ENCODE measurements around the gene TNMD. TPM values are rescaled to one million over a fixed set of nuclear protein-coding genes. Genes with fewer than 3 reads are reported as not detected.

Gene TNMD
- total RNA-seq, 3 donors from 2014 or later, result 0.60 to 1.5 (median 0.77) TPM

DNA sequence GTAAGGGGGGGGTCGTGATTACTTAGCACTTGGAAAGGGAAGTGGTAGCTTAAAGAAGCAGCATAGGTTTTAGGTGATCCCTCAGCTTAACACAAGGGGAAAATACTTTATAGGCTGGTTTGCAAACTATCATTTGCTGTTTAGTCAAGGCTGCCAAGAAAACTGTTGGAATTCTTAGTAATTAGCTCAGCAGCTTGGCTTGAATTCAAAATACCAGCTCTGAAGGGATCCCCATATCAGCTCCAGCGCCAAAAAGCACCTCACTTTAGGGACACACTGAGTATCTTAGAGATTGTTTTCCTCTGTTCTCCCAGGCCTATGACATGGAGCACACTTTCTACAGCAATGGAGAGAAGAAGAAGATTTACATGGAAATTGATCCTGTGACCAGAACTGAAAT is 8.8 kb downstream of the TNMD start:
- Histone ChIP-seq H3K4me3 (no peak overlapping the region), H3K4me1 (ENCODE audit: low read depth) (no peaks in the 10 kb centered on the region), H3K9me3 (no peaks in the 10 kb centered on the region), H3K36me3 (ENCODE audit: low read depth) (no peaks in the 10 kb centered on the region)
- DNase-seq (no peak), ATAC-seq (no peak)
- TF ChIP-seq, protein P1, sequence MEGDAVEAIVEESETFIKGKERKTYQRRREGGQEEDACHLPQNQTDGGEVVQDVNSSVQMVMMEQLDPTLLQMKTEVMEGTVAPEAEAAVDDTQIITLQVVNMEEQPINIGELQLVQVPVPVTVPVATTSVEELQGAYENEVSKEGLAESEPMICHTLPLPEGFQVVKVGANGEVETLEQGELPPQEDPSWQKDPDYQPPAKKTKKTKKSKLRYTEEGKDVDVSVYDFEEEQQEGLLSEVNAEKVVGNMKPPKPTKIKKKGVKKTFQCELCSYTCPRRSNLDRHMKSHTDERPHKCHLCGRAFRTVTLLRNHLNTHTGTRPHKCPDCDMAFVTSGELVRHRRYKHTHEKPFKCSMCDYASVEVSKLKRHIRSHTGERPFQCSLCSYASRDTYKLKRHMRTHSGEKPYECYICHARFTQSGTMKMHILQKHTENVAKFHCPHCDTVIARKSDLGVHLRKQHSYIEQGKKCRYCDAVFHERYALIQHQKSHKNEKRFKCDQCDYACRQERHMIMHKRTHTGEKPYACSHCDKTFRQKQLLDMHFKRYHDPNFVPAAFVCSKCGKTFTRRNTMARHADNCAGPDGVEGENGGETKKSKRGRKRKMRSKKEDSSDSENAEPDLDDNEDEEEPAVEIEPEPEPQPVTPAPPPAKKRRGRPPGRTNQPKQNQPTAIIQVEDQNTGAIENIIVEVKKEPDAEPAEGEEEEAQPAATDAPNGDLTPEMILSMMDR (IDR thresholded peaks at IDR 0.05), result no peak
- intact Hi-C loops (cut with DNase I, micrococcal nuclease), result no loop called here

GRCh38 chrX:100596601-100597000 is 11.9 kb downstream of the TNMD start:
- Histone ChIP-seq H3K9me3 (no peaks in the 10 kb centered on the region), H3K36me3 (ENCODE audit: low read depth) (no peaks in the 10 kb centered on the region), H3K4me1 (ENCODE audit: low read depth) (no peaks in the 10 kb centered on the region), H3K4me3 (no peak overlapping the region)
- TF ChIP-seq, protein P1 (IDR thresholded peaks at IDR 0.05), result no peak
- intact Hi-C loops (cut with DNase I, micrococcal nuclease), result no loop called here
- DNase-seq (no peak), ATAC-seq (no peak)

- Histone ChIP-seq H3K9me3 (no peaks in the 10 kb centered on the region), H3K4me1 (ENCODE audit: low read depth) (no peaks in the 10 kb centered on the region), H3K36me3 (ENCODE audit: low read depth) (no peaks in the 10 kb centered on the region), H3K4me3 (no peak overlapping the region)
- TF ChIP-seq, protein P1 (IDR thresholded peaks at IDR 0.05), result no peak
- DNase-seq (no peak), ATAC-seq (no peak)
- intact Hi-C loops (cut with DNase I, micrococcal nuclease), result no loop called here
Measured at GRCh38 chrX:100599456-100599855, 14.7 kb downstream of the TNMD start.

GRCh38 chrX:100600340-100600739 is 15.6 kb downstream of the TNMD start:
- Histone ChIP-seq H3K4me3 (no peak overlapping the region), H3K36me3 (ENCODE audit: low read depth) (no peaks in the 10 kb centered on the region), H3K4me1 (ENCODE audit: low read depth) (no peaks in the 10 kb centered on the region), H3K9me3 (no peaks in the 10 kb centered on the region)
- TF ChIP-seq, protein P1 (IDR thresholded peaks at IDR 0.05), result no peak
- intact Hi-C loops (cut with DNase I, micrococcal nuclease), result no loop called here
- ATAC-seq (peak; percentile 39), DNase-seq (no peak)

DNA sequence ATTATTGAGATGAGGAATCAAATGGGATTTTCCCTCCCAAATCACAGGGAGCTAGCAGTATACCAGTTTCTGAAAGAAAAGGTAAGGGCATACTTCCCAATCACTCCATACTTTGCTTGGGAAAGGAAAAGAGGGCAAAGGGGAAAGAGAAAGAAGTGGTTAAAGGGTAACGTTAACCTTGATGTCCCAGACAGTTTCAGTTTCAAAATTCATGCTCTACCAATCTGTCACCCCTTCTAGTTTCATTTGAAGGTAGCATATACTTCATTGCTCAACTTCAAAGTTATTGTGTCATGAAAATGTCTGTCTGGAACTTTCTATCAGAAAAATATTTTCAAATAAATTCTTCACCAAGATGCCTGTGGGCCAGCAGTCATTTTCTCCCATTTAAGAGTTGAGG is 16.0 kb downstream of the TNMD start:
- Histone ChIP-seq H3K4me1 (ENCODE audit: low read depth) (no peaks in the 10 kb centered on the region), H3K36me3 (ENCODE audit: low read depth) (no peaks in the 10 kb centered on the region), H3K9me3 (no peaks in the 10 kb centered on the region), H3K4me3 (no peak overlapping the region)
- TF ChIP-seq, protein P1 (IDR thresholded peaks at IDR 0.05), result no peak
- DNase-seq (no peak), ATAC-seq (peak; percentile 47)
- intact Hi-C loops (cut with DNase I, micrococcal nuclease), result no loop called here

GRCh38 chrX:100606753-100607152 is 22.0 kb downstream of the TNMD start:
- Histone ChIP-seq H3K4me3 (no peak overlapping the region), H3K4me1 (ENCODE audit: low read depth) (no peaks in the 10 kb centered on the region), H3K9me3 (no peaks in the 10 kb centered on the region), H3K36me3 (ENCODE audit: low read depth) (no peaks in the 10 kb centered on the region)
- TF ChIP-seq, protein P1 (IDR thresholded peaks at IDR 0.05), result no peak
- intact Hi-C loops (cut with DNase I, micrococcal nuclease), result no loop called here
- DNase-seq, result no peak
- ATAC-seq, result no peak

Data from mucosa of descending colon (tissue), 3 donors.